Effector memory CD4-positive, alpha-beta T cell (primary cell): ENCODE data around the gene HSP90AA1.
"Not testable (repeated sequence)": the region's sequence is repeated elsewhere in the genome, so short reads cannot be mapped to it uniquely, and the experiment has no call there.

Source experiments
- DNase-seq, 3 donors: peaks; one replicate each; pipeline ENCODE4 v3.0.0-alpha.2; 2020
- H3K27ac ChIP-seq: 2 replicates; pipeline ENCODE4 v1.7.0; 2013; ENCODE audit warnings: mild to moderate bottlenecking, low read length, moderate library complexity; ENCODE audit not compliant: insufficient read depth, poor library complexity, severe bottlenecking
- H3K27me3 ChIP-seq: replicated peaks from 2 replicates; pipeline ENCODE4 v1.7.0; 2013; ENCODE audit warnings: mild to moderate bottlenecking, low read length; ENCODE audit not compliant: insufficient read depth, control insufficient read depth, poor library complexity, severe bottlenecking
- H3K36me3 ChIP-seq: 2 replicates; pipeline ENCODE4 v1.7.0; 2013; ENCODE audit warnings: mild to moderate bottlenecking, low read length, moderate library complexity; ENCODE audit not compliant: control insufficient read depth, insufficient read depth
- H3K4me1 ChIP-seq: 2 replicates; pipeline ENCODE4 v1.7.0; 2013; ENCODE audit warnings: low read length, mild to moderate bottlenecking; ENCODE audit not compliant: control insufficient read depth, insufficient read depth, poor library complexity, severe bottlenecking
- H3K4me3 ChIP-seq: 2 replicates; pipeline ENCODE4 v1.7.0; 2013; ENCODE audit warnings: low read length, low read depth, mild to moderate bottlenecking; ENCODE audit not compliant: insufficient read depth, poor library complexity, severe bottlenecking
- H3K9me3 ChIP-seq: 2 replicates; pipeline ENCODE4 v1.7.0; 2013; ENCODE audit warnings: mild to moderate bottlenecking, low read length, moderate library complexity; ENCODE audit not compliant: control insufficient read depth
- total RNA-seq, 3 donors: gene quantifications; one replicate each; lab custom pipeline; 2026; lab: John Stamatoyannopoulos, UW

The HSP90AA1 gene
- total RNA-seq: 793 to 1,384 (median 1,331) reads per million in 3 donors

DNA sequence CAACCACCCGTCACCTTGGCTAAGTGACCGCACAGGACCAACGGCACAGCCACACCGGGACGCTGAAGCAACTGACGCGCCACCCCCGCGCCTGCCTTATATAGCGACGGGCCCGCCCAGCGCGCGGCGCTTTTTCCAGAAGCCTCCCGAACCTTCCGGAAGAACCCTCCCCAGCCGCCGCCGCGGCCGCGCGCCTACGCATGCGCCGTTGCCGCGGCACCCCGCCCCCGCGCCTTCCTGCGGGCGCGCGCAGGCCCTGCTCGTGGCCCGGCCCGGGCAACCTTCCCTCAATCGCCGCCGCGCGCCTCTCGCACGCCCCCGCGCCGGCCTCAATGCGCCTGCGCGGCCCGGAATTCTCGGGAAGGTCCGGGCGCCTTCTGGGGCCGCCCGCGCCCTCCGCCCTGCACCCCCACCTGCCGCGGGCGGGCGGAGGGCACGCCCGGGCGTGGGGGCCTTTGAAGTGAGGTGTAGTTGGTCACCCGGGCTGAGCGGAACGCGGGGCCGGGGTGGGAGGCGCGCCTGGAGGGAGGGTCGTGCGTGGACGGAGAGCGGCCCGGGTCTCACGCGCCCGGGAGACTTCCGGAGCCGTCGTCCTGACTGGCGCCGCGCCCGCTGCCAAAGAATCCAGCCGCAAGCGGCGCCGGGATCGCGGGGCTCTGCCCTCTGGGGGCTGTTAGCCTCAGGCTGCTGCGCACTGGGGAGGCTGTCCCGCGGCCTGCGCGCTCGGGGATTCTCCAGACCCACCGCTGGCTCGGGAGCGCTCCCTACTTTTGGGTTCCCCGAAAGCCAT, at the start of gene HSP90AA1:
TSS of gene HSP90AA1 (minus strand) at position 73 of the 790 bp plus-strand sequence. CDS start 666 bp downstream, outside the sequence.
- Histone ChIP-seq H3K36me3 (peaks cover 36% of the 10 kb centered on the region), H3K27me3 (no peaks in the 10 kb centered on the region), H3K27ac (peak within 1 kb of the TSS; percentile 99), H3K4me1 (peaks cover 26% of the 10 kb centered on the region), H3K9me3 (no peaks in the 10 kb centered on the region), H3K4me3 (peak within 1 kb of the TSS; percentile 92)
- DNase-seq: peak; percentile 88 to 93 (median 89)

DNA sequence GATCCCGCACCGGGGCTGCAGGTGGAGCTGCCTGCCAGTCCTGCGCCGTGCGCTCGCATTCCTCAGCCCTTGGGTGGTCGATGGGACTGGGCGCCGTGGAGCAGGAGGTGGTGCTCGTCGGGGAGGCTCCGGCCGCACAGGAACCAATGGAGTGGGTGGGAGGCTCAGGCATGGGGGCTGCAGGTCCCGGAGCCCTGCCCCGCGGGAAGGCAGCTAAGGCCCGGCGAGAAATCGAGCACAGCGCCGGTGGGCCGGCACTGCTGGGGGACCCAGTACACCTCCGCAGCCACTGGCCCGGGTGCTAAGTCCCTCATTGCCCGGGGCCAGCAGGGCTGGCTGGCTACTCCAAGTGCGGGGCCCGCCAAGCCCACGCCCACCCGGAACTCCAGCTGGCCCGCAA, 48.6 kb upstream of the HSP90AA1 start:
- H3K4me1 ChIP-seq, H3K9me3 ChIP-seq, H3K27me3 ChIP-seq, H3K27ac ChIP-seq, H3K4me3 ChIP-seq, DNase-seq, H3K36me3 ChIP-seq: not testable (repeated sequence)

DNA sequence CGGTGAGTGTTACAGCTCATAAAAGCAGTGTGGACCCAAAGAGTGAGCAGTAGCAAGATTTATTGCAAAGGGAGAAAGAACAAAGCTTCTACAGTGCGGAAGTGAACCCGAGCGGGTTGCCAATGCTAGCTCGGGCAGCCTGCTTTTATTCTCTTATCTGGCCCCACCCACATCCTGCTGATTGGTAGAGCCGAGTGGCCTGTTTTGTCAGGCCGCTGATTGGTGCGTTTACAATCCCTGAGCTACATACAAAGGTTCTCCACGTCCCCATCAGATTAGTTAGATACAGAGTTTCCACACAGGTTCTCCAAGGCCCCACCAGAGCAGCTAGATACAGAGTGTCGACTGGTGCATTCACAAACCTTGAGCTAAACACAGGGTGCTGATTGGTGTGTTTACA, 47.9 kb upstream of the HSP90AA1 start:
- H3K27ac ChIP-seq, H3K27me3 ChIP-seq, H3K36me3 ChIP-seq, H3K9me3 ChIP-seq, DNase-seq, H3K4me1 ChIP-seq, H3K4me3 ChIP-seq: not testable (repeated sequence)

DNA sequence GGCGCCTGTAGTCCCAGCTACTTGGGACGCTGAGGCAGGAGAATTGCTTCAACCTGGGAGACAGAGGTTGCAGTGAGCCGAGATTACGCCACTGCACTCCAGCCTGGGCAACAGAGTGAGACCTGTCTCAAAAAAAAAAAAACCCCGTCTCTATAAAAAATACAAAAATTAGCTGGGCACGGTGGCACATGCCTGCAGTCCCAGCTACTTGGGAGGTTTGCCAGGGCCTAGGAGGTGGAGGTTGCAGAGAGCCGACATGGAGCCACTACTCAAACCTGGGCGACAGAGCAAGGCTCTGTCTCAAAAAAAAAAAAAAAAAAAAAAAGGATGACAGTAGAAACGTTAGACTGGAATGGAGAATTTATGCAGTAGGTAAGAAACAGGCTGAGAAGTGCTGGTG, 47.2 kb upstream of the HSP90AA1 start:
- not testable (repeated sequence) for H3K9me3 ChIP-seq, H3K4me3 ChIP-seq, H3K27ac ChIP-seq, H3K27me3 ChIP-seq, DNase-seq, H3K36me3 ChIP-seq, H3K4me1 ChIP-seq

DNA sequence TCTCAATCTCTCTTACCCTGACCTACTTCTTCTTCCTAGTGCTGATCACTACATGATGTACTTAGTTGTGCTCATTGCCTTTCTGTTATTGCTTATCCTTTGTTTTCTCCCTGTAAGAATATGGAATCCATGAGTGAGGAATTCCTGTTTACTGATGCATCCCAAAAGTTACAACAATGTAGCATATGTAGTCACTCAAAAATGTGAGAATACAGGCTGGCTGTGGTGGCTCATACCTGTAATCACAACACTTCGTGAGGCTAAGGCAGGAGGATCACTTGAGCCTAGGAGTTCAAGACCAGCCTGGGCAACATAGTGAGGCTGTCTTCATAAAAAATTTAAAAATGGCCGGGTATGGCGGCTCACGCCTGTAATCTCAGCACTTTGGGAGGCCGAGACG, 44.9 kb upstream of the HSP90AA1 start:
- no peaks in the 10 kb centered on the region for H3K27me3 ChIP-seq
- H3K9me3 ChIP-seq: no peaks in the 10 kb centered on the region
- H3K36me3 ChIP-seq: no peaks in the 10 kb centered on the region
- H3K4me3 ChIP-seq: no peak overlapping the region
- DNase-seq: no peak
- H3K4me1 ChIP-seq: no peaks in the 10 kb centered on the region
- H3K27ac ChIP-seq: no peak overlapping the region

DNA sequence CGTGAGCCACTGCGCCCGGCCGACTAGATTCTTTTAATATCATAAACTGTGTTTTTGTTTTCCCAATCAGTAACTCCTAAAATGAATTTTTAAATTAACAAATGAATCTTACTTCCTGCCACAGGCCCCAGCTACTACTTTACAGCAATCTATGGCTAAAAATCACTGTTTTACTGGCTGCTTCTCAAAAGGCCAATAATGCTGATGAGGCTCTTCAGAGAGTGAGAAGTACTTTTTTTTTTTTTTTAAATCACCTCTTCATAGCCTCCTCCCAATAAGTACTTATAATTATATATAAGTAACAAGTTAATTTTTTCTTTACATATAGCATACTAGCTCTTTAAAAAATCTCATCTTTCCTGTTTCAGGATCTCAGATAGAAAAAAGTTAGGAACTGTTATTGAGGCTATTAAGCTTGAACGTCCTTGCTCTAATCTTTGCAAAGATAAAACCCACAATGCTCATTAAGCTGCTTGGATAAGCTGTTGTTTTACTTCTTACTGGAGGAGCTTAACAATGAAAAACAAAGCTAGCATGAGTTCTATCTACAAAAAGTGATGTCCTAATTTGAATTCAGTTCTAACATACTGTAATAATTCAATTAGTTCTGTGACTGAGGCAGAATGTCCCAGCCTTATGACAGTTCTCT, 40.1 kb upstream of the HSP90AA1 start:
- no peak overlapping the region for H3K4me3 ChIP-seq
- no peaks in the 10 kb centered on the region for H3K9me3 ChIP-seq
- no peaks in the 10 kb centered on the region for H3K36me3 ChIP-seq
- H3K27ac ChIP-seq: no peak overlapping the region
- no peaks in the 10 kb centered on the region for H3K4me1 ChIP-seq
- no peak for DNase-seq
- H3K27me3 ChIP-seq: no peaks in the 10 kb centered on the region

DNA sequence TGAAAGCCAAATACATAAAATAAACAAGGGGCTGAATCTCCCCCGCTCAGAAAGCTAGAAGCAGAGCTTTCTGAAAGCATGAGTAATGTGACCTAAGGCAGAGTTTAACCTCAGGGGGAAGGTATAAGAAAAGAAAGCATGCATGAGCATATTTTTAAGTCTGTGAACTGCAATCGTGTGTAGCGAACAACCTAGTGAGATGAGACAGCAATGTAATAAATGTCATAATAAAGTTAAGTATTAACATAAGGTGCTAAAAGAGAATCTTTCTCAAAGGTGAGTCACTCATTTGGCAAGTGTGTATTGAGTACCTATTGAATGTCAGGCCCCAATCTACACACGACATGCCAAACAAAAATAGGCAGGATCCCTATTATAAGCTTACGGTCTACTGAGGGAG, 38.7 kb upstream of the HSP90AA1 start:
- Histone ChIP-seq H3K9me3 (no peaks in the 10 kb centered on the region), H3K27ac (no peak overlapping the region), H3K36me3 (no peaks in the 10 kb centered on the region), H3K27me3 (no peaks in the 10 kb centered on the region), H3K4me1 (no peaks in the 10 kb centered on the region), H3K4me3 (no peak overlapping the region)
- no peak for DNase-seq

DNA sequence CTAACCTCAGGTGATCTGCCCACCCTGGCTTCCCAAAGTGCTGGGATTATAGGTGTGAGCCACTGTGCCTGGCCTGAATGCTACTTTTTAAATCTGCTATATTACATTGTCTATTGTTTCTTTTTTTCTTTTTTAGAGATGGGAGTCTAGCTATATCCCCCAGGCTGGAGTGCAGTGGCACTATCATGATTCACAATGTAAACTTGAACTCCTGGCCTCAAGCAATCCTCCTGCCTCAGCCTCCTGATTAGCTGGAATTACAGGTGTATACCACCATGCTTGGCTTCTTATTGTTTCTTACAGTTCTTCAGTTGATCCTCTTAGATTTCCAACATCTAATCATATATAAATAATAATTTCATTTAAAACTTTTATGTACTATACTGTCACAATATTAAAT, 37.6 kb upstream of the HSP90AA1 start:
- no peaks in the 10 kb centered on the region for H3K4me1 ChIP-seq
- no peaks in the 10 kb centered on the region for H3K9me3 ChIP-seq
- H3K4me3 ChIP-seq: no peak overlapping the region
- no peak for DNase-seq
- no peaks in the 10 kb centered on the region for H3K27me3 ChIP-seq
- H3K36me3 ChIP-seq: no peaks in the 10 kb centered on the region
- H3K27ac ChIP-seq: no peak overlapping the region

DNA sequence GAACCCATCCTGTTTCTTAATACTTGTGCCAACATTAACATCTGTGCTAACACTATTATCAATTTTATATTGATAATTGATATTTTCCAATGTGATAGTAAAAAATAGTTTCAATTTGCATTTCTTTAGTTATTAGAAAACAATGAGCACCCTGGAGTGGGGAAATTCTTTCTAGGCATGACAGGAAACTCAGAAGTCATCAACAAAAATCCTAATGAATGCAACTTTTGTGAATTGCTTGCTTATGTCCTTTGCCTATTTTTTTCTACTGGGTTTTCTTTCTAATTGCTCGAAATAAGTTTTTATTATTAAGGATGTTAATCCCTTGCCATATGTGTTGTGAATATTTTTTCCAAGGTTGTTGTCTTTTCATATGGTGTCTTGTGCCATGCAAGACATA, 34.7 kb upstream of the HSP90AA1 start:
- Histone ChIP-seq H3K27ac (no peak overlapping the region), H3K4me3 (no peak overlapping the region), H3K4me1 (no peaks in the 10 kb centered on the region), H3K9me3 (no peaks in the 10 kb centered on the region), H3K27me3 (no peaks in the 10 kb centered on the region), H3K36me3 (no peaks in the 10 kb centered on the region)
- no peak for DNase-seq

DNA sequence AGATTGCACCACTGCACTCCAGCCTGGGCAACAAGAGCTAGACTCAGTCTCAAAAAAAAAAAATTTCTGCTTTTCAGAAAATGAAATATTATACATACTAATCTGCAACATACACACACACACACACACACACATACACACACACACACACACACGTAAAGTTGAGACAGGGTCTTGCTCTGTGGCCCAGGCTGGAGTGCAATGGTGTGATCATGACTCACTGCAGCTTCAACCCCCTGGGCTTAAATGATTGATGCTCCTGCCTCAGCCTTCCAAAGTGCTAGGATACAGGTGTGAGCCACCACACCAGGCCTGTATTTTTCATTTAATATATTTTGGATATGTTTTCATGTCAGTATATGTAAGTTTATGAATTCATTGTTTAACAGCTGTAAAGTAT, 34.0 kb upstream of the HSP90AA1 start:
- no peak for DNase-seq
- Histone ChIP-seq H3K27ac (no peak overlapping the region), H3K9me3 (no peaks in the 10 kb centered on the region), H3K36me3 (no peaks in the 10 kb centered on the region), H3K4me1 (no peaks in the 10 kb centered on the region), H3K4me3 (no peak overlapping the region), H3K27me3 (no peaks in the 10 kb centered on the region)
